ENCODE measurements around the gene PBX3. TPM values are rescaled to one million over a fixed set of nuclear protein-coding genes. Genes with fewer than 3 reads are reported as not detected.

The PBX3 gene
- total and polyA plus RNA-seq, 2 of the 13 experiments (the other 11 are each of a cell fraction or from before 2014, with no cell fraction given): 6.0 to 11.2 TPM

GRCh38 chr9:125908136-125908535 is 161.0 kb downstream of the PBX3 start:
- H3K9me3 ChIP-seq (ENCODE audit: low read length): no peaks in the 10 kb centered on the region
- ChIA-PET POLR2A (no interaction called here), CTCF (ENCODE audit: low intra/inter-chr PET ratio, low total read pairs) (no interaction called here)
- DNase-seq (ENCODE audit: low spot score): no peak
- no peak overlapping the region for H3K4me2 ChIP-seq (ENCODE audit: low read depth, low read length)
- BruUV-seq (replicated peaks): no TSS peak
- intact Hi-C loops (cut with micrococcal nuclease; ENCODE audit: unreplicated experiment) (no loop called here), in situ Hi-C loops (cut with HindIII; ENCODE audit: extremely low pct_ligation_motif_present, low pct_unique_long_range_greater_than_20kb) (no loop called here)
- peaks cover 5% of the 10 kb centered on the region; the same call in 1 of the 2 replicates for H3K4me1 ChIP-seq (ENCODE audit: insufficient read depth, low read length)
- no peaks in the 10 kb centered on the region for H3K27me3 ChIP-seq (ENCODE audit: control insufficient read depth in 1 of 2, insufficient read depth in 2 of 2, low read length in 2 of 2)
- 97% methylated on average over 4 of the region's 4 CpGs for WGBS (ENCODE audit: low lambda C conversion rate)
- H3K79me2 ChIP-seq (ENCODE audit: insufficient read depth, low read length): no peaks in the 10 kb centered on the region
- no peak overlapping the region for H3K4me3 ChIP-seq (replicated peaks in 1 of 3; ENCODE audit: insufficient read depth in 1 of 3, low read depth in 2 of 3, low read length in 3 of 3)
- ATAC-seq: no peak
- no peaks in the 10 kb centered on the region for H3K36me3 ChIP-seq (replicated peaks in 1 of 2; ENCODE audit: control insufficient read depth in 1 of 2, insufficient read depth in 2 of 2, low read length in 2 of 2)
- FAIRE-seq: no peak
- no peak overlapping the region for H2AFZ ChIP-seq (ENCODE audit: low read length)
- no peak overlapping the region for H3K9ac ChIP-seq (ENCODE audit: insufficient read depth, low read depth, low read length)
- no peak overlapping the region for H3K27ac ChIP-seq (ENCODE audit: extremely low read length, insufficient read depth, low read length)
- H4K20me1 ChIP-seq (ENCODE audit: insufficient read depth, low read length): no peaks in the 10 kb centered on the region
- TF ChIP-seq CAMTA2 (CRISPR knock-in tag; IDR thresholded peaks at IDR 0.05; ENCODE audit: borderline replicate concordance) (no peak), MYNN (CRISPR knock-in tag; IDR thresholded peaks at IDR 0.05; ENCODE audit: low read depth) (no peak), PAF1 (CRISPR knock-in tag; IDR thresholded peaks at IDR 0.05) (no peak), HMGXB3 (CRISPR knock-in tag; IDR thresholded peaks at IDR 0.05; ENCODE audit: borderline replicate concordance) (no peak), MZF1 (CRISPR knock-in tag; IDR thresholded peaks at IDR 0.05; ENCODE audit: borderline replicate concordance) (no peak), ZNF281 (CRISPR knock-in tag; IDR thresholded peaks at IDR 0.05; ENCODE audit: borderline replicate concordance) (no peak), ZBTB37 (CRISPR knock-in tag; IDR thresholded peaks at IDR 0.05) (no peak), ZNF34 (CRISPR knock-in tag; IDR thresholded peaks at IDR 0.05; ENCODE audit: borderline replicate concordance) (no peak), ATAD3A (CRISPR knock-in tag; IDR thresholded peaks at IDR 0.05) (no peak), ZNF747 (CRISPR knock-in tag; IDR thresholded peaks at IDR 0.05; ENCODE audit: borderline replicate concordance) (no peak), YY1 (IDR thresholded peaks at IDR 0.05; ENCODE audit: insufficient read depth, insufficient replicate concordance, low read depth, low read length) (no peak), TEAD3 (CRISPR knock-in tag; optimal IDR thresholded peaks at IDR 0.05; ENCODE audit: borderline replicate concordance) (no peak)

Measured in HepG2 (cell line).